ENCODE results near the gene HLA-DPB1. TPM values are rescaled to one million over a fixed set of nuclear protein-coding genes. Genes with fewer than 3 reads are reported as not detected.

HLA-DPB1 gene
- total and polyA plus RNA-seq, 12 donors, result 18.7 to 264 (median 34.8) TPM

GRCh38 chr6:33107641-33108040 lies 31.9 kb downstream of the HLA-DPB1 start:
- no peak for ATAC-seq
- Histone ChIP-seq H3K9me3 (no peaks in the 10 kb centered on the region), H3K27me3 (peaks cover 0 to 39% (median 18%) of the 10 kb centered on the region in 7 donors), H3K27ac (no peak overlapping the region), H3K4me1 (peaks cover 0 to 10% (median 0%) of the 10 kb centered on the region in 9 donors), H3K36me3 (no peaks in the 10 kb centered on the region), H3K4me3 (no peak overlapping the region)
- WGBS, 2 donors, result 79 to 93% methylated on average over 2 of the region's 2 CpGs
- no peak for DNase-seq
- intact Hi-C loops (cut with DNase I), result no loop called here
- TF ChIP-seq CTCF (IDR thresholded peaks at IDR 0.05), result no peak

- 73 to 80% methylated on average over 2 of the region's 2 CpGs for WGBS, 2 donors
- no peak overlapping the region for H3K4me3 ChIP-seq
- intact Hi-C loops (cut with DNase I), result no loop called here
- peaks cover 0 to 45% (median 23%) of the 10 kb centered on the region in 7 donors for H3K27me3 ChIP-seq
- DNase-seq (no peak), ATAC-seq (no peak)
- H3K36me3 ChIP-seq, result no peaks in the 10 kb centered on the region
- no peaks in the 10 kb centered on the region for H3K9me3 ChIP-seq
- H3K4me1 ChIP-seq, result peaks cover 0 to 14% (median 0%) of the 10 kb centered on the region in 9 donors
- TF ChIP-seq CTCF (IDR thresholded peaks at IDR 0.05), result no peak
- H3K27ac ChIP-seq, result no peak overlapping the region
Observed at GRCh38 chr6:33108307-33108706, 32.5 kb downstream of the HLA-DPB1 start.

- no peaks in the 10 kb centered on the region for H3K9me3 ChIP-seq
- H3K27me3 ChIP-seq, result peaks cover 0 to 70% (median 55%) of the 10 kb centered on the region in 7 donors
- no peak for TF ChIP-seq CTCF (IDR thresholded peaks at IDR 0.05)
- no peaks in the 10 kb centered on the region for H3K36me3 ChIP-seq
- no peak overlapping the region for H3K27ac ChIP-seq
- ATAC-seq (peak; percentile 74 to 96 (median 91)), DNase-seq (peak in 1 of 2 donors; percentile 45)
- H3K4me3 ChIP-seq, result no peak overlapping the region
- intact Hi-C loops (cut with DNase I), result loop anchor here in 1 of 10 donors (10.0 kb wide), 1 partner anchor 133 kb away; no protein-coding TSS in a partner anchor
- 12 to 21% methylated on average over 1 of the region's 1 CpG for WGBS, 2 donors
- peaks cover 0 to 36% (median 3%) of the 10 kb centered on the region in 9 donors for H3K4me1 ChIP-seq
Observed at GRCh38 chr6:33112148-33112547, 36.4 kb downstream of the HLA-DPB1 start.

DNA sequence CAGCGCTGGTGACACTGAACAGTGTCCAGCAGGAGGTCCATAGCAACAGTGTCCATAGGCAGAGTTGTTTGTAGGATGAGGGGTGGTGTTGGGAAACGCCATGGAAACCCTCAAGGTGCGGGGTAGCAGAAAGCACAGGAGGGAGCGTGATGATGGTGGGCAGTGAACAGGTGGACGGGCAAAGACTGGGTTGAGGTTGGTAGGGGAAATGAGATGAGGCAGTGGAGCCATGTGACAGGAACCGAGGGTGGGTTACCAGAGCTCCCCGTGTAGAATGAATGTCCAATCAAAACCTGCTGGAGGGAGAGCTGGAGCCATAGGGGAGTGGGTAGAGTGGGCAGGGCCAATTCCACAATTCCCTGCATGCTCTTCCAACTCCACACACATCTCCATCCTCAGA lies 38.0 kb downstream of the HLA-DPB1 start:
- WGBS, 2 donors, result 64 to 66% methylated on average over 7 of the region's 7 CpGs
- Histone ChIP-seq H3K36me3 (no peaks in the 10 kb centered on the region), H3K9me3 (no peaks in the 10 kb centered on the region), H3K27ac (no peak overlapping the region), H3K4me1 (peaks cover 0 to 30% (median 4%) of the 10 kb centered on the region in 9 donors), H3K27me3 (peaks cover 0 to 76% (median 62%) of the 10 kb centered on the region in 7 donors), H3K4me3 (no peak overlapping the region)
- DNase-seq (no peak), ATAC-seq (no peak)
- TF ChIP-seq CTCF (IDR thresholded peaks at IDR 0.05), result no peak
- intact Hi-C loops (cut with DNase I), result loop anchor here in 1 of 10 donors (10.0 kb wide), 1 partner anchor 131 kb away; no protein-coding TSS in a partner anchor
